ENCODE data around the gene NACC1. TPM values are rescaled to one million over a fixed set of nuclear protein-coding genes. Genes with fewer than 3 reads are reported as not detected.

Gene NACC1
- total and polyA plus RNA-seq, 2 experiments from 2014 or later = 12.4 to 260 TPM

GRCh38 chr19:13151605-13152355 is 33.7 kb downstream of the NACC1 start:
- H3K79me2 ChIP-seq (replicated peaks; ENCODE audit: insufficient read depth) = peaks cover 44% of the 10 kb centered on the region

More at GRCh38 chr19:13151605-13152355, 33.7 kb downstream of the NACC1 start:
- Mint-ChIP-seq H3K9me3 (peaks cover 23% of the 10 kb centered on the region), H3K4me1 (peaks cover 20% of the 10 kb centered on the region), H3K4me3 (peak overlapping the region; percentile 99), H3K36me3 (ENCODE audit: low read depth) (peaks cover 34% of the 10 kb centered on the region), H3K27me3 (ENCODE audit: insufficient read depth, low read depth, poor library complexity) (peaks cover 55% of the 10 kb centered on the region), H3K27ac (peak overlapping the region; percentile 100)
- Histone ChIP-seq H3K4me1 (ENCODE audit: insufficient read depth) (peaks cover 7% of the 10 kb centered on the region), H2AFZ (no peak overlapping the region), H3K27me3 (ENCODE audit: insufficient read depth) (no peaks in the 10 kb centered on the region), H3F3A (replicated peaks; ENCODE audit: low read depth) (peaks cover 26% of the 10 kb centered on the region), H4K20me1 (replicated peaks; ENCODE audit: insufficient read depth) (peaks cover 8% of the 10 kb centered on the region), H3K36me3 (ENCODE audit: insufficient read depth) (peaks cover 7% of the 10 kb centered on the region; the same call in 1 of the 2 replicates), H3K9me2 (ENCODE audit: insufficient read depth) (no peaks in the 10 kb centered on the region), H3K4me2 (peak overlapping the region; percentile 99), H3K27ac (ENCODE audit: low read depth) (peak overlapping the region; percentile 100), H3K4me3 (peak overlapping the region; percentile 100)
- DNase-seq (ENCODE audit: low spot score) (peak; percentile 98), ATAC-seq (peak; percentile 32)
- TF ChIP-seq EZH2 (IDR thresholded peaks at IDR 0.05; ENCODE audit: low read depth, unreplicated experiment) (no peak), POLR2AphosphoS5 (IDR thresholded peaks at IDR 0.05; ENCODE audit: low read depth) (peak; percentile 94), ZNF114 (CRISPR knock-in tag; IDR thresholded peaks at IDR 0.05) (no peak), ZNF331 (CRISPR knock-in tag; IDR thresholded peaks at IDR 0.05; ENCODE audit: low read depth) (no peak), ZNF462 (CRISPR knock-in tag; IDR thresholded peaks at IDR 0.05) (no peak), CTCF (conservative IDR thresholded peaks at IDR 0.05; ENCODE audit: low read depth in 2 of 2) (peak in 1 of 2 experiments; percentile 13; a peak in 1 of 4 replicates), NANOG (IDR thresholded peaks at IDR 0.05; ENCODE audit: borderline replicate concordance) (no peak), STAT1 (IDR thresholded peaks at IDR 0.05; ENCODE audit: unreplicated experiment) (no peak), CREB1 (CRISPR knock-in tag; IDR thresholded peaks at IDR 0.05; ENCODE audit: low read depth) (peak; percentile 71), REST (IDR thresholded peaks at IDR 0.05; ENCODE audit: unreplicated experiment) (peak; percentile 20), JUNB (IDR thresholded peaks at IDR 0.05; ENCODE audit: unreplicated experiment) (no peak), EZH2phosphoT487 (IDR thresholded peaks at IDR 0.05; ENCODE audit: unreplicated experiment) (no peak), ETS1 (IDR thresholded peaks at IDR 0.05) (peak; percentile 68; the same call in 1 of the 2 replicates)

All from GM23338 (cell line).